A549 (cell line): Measurements from ENCODE around the gene BST1.

Source experiments
- CTCF ChIP-seq: fragments of >200 bp; sonication (Bioruptor Twin); formaldehyde crosslinking; IDR thresholded peaks from 3 replicates; pipeline ENCODE4 v1.5.1; 2016
- MAFK ChIP-seq: fragments of 450-650 bp; IDR thresholded peaks from 2 replicates; pipeline ENCODE4 v1.6.1; 2014; ENCODE audit not compliant: partially characterized antibody
- POLR2A ChIP-seq: IDR thresholded peaks from 2 replicates; pipeline ENCODE4 v1.6.1; 2012; ENCODE audit warnings: mild to moderate bottlenecking, low read length
- REST ChIP-seq: fragments of 200-600 bp; sonication (generic); IDR thresholded peaks from 2 replicates; pipeline ENCODE4 v1.6.1; 2016; ENCODE audit warnings: antibody characterized with exemption, mild to moderate bottlenecking, moderate library complexity

GRCh38 chr4:15774020-15774420 is 71.2 kb downstream of the BST1 start:
- TF ChIP-seq CTCF (no peak), REST (no peak), POLR2A (no peak), MAFK (no peak)
